HG03103 (cell line): ENCODE results near the gene EEA1.

Experiments
- ATAC-seq: cut with Tn5 transposase; IDR thresholded peaks from one replicate; pipeline ENCODE4 v1.9.1; 2021; ENCODE audit warnings: low read depth; ENCODE audit not compliant: unreplicated experiment

The EEA1 gene

DNA sequence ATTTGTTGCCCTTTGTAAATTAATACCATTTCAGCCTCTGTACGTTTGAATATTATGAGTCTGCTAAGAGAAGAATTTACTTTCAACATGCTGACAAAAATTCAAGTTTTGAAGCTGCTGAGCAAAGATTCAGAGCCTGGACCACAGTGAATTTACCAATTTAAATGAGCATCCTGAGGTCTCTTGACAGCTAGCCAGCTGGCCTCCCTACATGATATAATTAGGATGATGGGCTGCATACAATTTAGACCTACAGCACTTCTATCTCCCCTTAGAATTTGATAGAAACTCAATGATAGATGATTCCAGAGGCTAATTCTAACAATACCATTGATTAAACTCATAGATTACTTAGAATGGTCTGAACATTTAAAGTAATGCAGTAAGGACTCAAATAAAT lies 10.0 kb upstream of the EEA1 start:
- no peak for ATAC-seq

- no peak for ATAC-seq
Measured at GRCh38 chr12:92938638-92939037, 9.5 kb upstream of the EEA1 start.

GRCh38 chr12:92938018-92938417 lies 8.9 kb upstream of the EEA1 start:
- peak; percentile 89 for ATAC-seq

GRCh38 chr12:92933606-92934005 lies 4.5 kb upstream of the EEA1 start:
- no peak for ATAC-seq

DNA sequence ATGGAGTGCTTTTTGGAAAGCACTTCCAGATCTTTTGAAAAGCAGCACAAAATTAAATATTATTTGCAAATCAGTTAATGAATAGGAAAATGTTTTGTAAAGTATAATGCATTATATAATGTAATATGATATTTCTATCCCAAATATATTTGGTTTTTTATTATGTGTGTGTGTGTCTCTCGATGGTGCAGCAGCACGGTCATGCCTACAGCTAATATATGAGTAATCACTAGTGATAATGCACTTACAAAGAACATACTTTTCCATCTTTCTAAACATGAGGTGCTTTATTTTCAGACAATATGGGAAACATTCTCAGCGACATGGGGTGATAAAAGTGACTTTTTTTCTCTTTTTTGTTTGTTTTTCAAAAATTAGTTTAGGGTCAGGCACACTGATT lies 1.3 kb upstream of the EEA1 start:
- ATAC-seq, result no peak

- ATAC-seq, result no peak
Measured at GRCh38 chr12:92929983-92930382, 888 bp upstream of the EEA1 start.

DNA sequence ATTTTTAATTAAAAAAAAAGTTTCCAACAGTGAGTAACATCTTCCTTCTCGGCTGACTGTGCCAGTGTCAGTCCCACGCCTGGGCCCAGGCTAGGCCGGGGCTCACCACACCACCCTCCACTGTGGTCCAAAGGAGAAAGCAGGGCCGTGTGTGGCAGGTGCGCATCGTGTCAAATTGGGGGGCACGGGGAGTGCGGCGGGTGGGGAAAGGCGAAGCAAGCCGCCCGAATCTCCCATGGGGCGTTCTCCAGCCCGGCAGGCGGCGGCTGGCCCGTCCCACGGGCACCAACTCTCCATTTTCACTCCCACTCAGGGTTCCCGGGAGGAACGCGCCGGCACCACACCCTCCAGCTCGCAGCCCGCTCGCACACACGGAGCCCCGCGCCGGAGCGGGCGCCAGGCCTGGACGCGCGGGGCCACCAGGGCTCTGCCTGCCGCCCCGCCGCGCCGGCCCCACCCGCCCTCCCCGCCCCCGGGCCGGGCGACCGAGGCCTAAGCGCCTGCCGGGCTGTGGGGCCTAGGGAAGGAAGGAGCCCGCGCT lies 604 bp downstream of the EEA1 start:
- peak; percentile 1 for ATAC-seq

- no peak for ATAC-seq
Measured at GRCh38 chr12:92927436-92928281, 1.4 kb downstream of the EEA1 start.

DNA sequence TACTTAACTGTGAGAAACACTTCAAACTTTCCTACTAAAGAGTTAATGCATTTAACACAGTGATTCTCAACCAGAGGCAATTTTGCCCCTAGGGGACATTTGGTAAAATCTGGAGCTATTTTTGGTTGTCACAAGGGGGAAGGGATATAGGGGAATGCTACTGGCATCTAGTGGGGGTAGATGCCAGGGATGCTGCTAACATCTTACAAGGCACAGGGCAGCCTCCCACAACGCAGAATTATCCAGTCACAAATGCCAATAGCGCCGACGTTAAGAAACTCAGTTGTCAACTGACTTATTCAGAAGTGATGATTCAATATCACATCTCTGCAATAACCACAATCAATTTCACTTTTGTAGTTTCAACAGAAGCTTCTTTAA lies 2.0 kb downstream of the EEA1 start:
- ATAC-seq, result no peak

GRCh38 chr12:92926549-92926948 lies 2.5 kb downstream of the EEA1 start:
- no peak for ATAC-seq

GRCh38 chr12:92921877-92922276 lies 7.2 kb downstream of the EEA1 start:
- ATAC-seq, result peak; percentile 67

GRCh38 chr12:92915365-92915764 lies 13.7 kb downstream of the EEA1 start:
- ATAC-seq, result no peak

- ATAC-seq, result no peak
Measured at GRCh38 chr12:92914170-92914569, 14.9 kb downstream of the EEA1 start.

DNA sequence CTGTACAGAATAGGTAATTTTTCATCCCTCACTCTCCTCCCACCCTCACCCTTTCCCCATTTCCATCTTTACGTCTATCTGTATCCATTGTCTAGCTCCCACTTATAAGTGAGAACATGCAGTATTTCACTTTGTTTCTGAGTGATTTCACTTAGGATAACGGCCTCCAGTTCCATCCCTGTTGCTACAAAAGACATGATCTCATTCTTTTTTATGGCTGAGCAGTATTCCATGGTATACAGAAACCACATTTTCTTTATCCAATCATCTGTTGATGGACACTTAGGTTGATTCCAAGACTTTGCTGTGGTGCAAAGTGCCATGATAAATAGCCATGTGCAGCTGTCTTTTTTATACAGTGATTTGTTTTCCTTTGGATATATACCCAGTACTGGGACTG lies 16.4 kb downstream of the EEA1 start:
- ATAC-seq, result no peak

- no peak for ATAC-seq
Measured at GRCh38 chr12:92912052-92912451, 17.0 kb downstream of the EEA1 start.

- ATAC-seq, result no peak
Measured at GRCh38 chr12:92911339-92911738, 17.8 kb downstream of the EEA1 start.

- no peak for ATAC-seq
Measured at GRCh38 chr12:92908108-92908507, 21.0 kb downstream of the EEA1 start.

- no peak for ATAC-seq
Measured at GRCh38 chr12:92905811-92906554, 23.1 kb downstream of the EEA1 start.

GRCh38 chr12:92905258-92905810 lies 23.8 kb downstream of the EEA1 start:
- no peak for ATAC-seq

DNA sequence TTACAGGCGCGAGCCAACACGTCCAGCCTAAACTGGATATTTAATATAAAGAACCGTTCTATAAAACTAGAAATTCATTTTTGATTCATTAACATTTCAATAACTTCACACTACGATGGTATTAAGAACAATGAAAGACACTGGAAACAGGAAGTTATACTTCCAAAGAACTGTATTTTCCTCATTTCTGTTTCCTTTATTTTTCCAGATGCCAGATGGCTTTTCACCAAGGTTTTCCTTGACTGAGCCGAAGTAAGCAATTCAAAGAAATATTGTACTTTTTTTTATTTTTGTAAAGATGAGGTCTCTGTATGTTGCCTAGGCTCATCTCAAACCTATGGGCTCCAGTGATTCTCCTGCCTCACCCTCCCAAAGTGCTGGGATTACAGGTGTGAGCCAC lies 28.2 kb downstream of the EEA1 start:
- no peak for ATAC-seq

GRCh38 chr12:92899386-92900001 lies 29.6 kb downstream of the EEA1 start:
- no peak for ATAC-seq
